ENCODE data around the gene ZC3H14.

ZC3H14 gene

GRCh38 chr14:88551980-88552431 lies 10.8 kb upstream of the ZC3H14 start:
- DNase-seq (ENCODE audit: insufficient read length, low spot score), result no peak
- no peak for TF ChIP-seq CTCF (IDR thresholded peaks at IDR 0.05; ENCODE audit: insufficient read depth, missing control alignments)
- FAIRE-seq, result no peak

GRCh38 chr14:88552876-88553275 lies 10.0 kb upstream of the ZC3H14 start:
- no peak for TF ChIP-seq CTCF (IDR thresholded peaks at IDR 0.05; ENCODE audit: insufficient read depth, missing control alignments)
- FAIRE-seq (no peak), DNase-seq (ENCODE audit: insufficient read length, low spot score) (no peak)

- no peak for DNase-seq (ENCODE audit: insufficient read length, low spot score)
- FAIRE-seq, result no peak
- TF ChIP-seq CTCF (IDR thresholded peaks at IDR 0.05; ENCODE audit: insufficient read depth, missing control alignments), result no peak
These were observed 8.9 kb upstream of the ZC3H14 start for GRCh38 chr14:88553886-88554456.

GRCh38 chr14:88554457-88555286 lies 8.2 kb upstream of the ZC3H14 start, which contains the start of gene PTPN21:
TSS of gene PTPN21 (minus strand) at chr14:88555007. CDS start at chr14:88550417, 4,590 bp downstream.
- TF ChIP-seq CTCF (IDR thresholded peaks at IDR 0.05; ENCODE audit: insufficient read depth, missing control alignments), result no peak
- FAIRE-seq (no peak), DNase-seq (ENCODE audit: insufficient read length, low spot score) (no peak)

- TF ChIP-seq CTCF (IDR thresholded peaks at IDR 0.05; ENCODE audit: insufficient read depth, missing control alignments), result no peak
- DNase-seq (ENCODE audit: insufficient read length, low spot score) (no peak), FAIRE-seq (no peak)
These were observed 6.3 kb upstream of the ZC3H14 start for GRCh38 chr14:88556581-88556980.

- no peak for DNase-seq (ENCODE audit: insufficient read length, low spot score)
- FAIRE-seq, result no peak
These were observed 3.0 kb upstream of the ZC3H14 start for GRCh38 chr14:88559852-88560251.

More at GRCh38 chr14:88559852-88560251, 3.0 kb upstream of the ZC3H14 start:
- peak; percentile 54 for TF ChIP-seq CTCF (IDR thresholded peaks at IDR 0.05; ENCODE audit: insufficient read depth, missing control alignments)

All from D721Med (cell line).